ENCODE data around the gene PRKCH.

GRCh38 chr14:61469781-61470180, 148.4 kb downstream of the PRKCH start:
- TF ChIP-seq POLR2A (IDR thresholded peaks at IDR 0.05) (no peak), POLR2AphosphoS5 (IDR thresholded peaks at IDR 0.05) (no peak)
- TF ChIP-seq, protein P1, sequence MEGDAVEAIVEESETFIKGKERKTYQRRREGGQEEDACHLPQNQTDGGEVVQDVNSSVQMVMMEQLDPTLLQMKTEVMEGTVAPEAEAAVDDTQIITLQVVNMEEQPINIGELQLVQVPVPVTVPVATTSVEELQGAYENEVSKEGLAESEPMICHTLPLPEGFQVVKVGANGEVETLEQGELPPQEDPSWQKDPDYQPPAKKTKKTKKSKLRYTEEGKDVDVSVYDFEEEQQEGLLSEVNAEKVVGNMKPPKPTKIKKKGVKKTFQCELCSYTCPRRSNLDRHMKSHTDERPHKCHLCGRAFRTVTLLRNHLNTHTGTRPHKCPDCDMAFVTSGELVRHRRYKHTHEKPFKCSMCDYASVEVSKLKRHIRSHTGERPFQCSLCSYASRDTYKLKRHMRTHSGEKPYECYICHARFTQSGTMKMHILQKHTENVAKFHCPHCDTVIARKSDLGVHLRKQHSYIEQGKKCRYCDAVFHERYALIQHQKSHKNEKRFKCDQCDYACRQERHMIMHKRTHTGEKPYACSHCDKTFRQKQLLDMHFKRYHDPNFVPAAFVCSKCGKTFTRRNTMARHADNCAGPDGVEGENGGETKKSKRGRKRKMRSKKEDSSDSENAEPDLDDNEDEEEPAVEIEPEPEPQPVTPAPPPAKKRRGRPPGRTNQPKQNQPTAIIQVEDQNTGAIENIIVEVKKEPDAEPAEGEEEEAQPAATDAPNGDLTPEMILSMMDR (IDR thresholded peaks at IDR 0.05): no peak
